Aorta (tissue), 5 donors: ENCODE measurements around the gene ABCC2. TPM values are rescaled to one million over a fixed set of nuclear protein-coding genes. Genes with fewer than 3 reads are reported as not detected.
"Not testable (repeated sequence)": the region's sequence is repeated elsewhere in the genome, so short reads cannot be mapped to it uniquely, and the experiment has no call there.

ENCODE experiments used
- ATAC-seq: fragments of 200-7000 bp; cut with Tn5 transposase; one replicate; pipeline ENCODE4 v1.9.1; 2022; ENCODE audit warnings: moderate library complexity; ENCODE audit not compliant: low FRiP score
- DNase-seq, 2 donors: peaks; one replicate each; pipeline ENCODE4 v3.0.0-alpha.2; 2020
- H3K27ac ChIP-seq, 2 donors: one replicate each; pipeline ENCODE4 v1.5.1; 2013; ENCODE audit warnings: low read length in 2 of 2, mild to moderate bottlenecking in 2 of 2, moderate library complexity in 2 of 2, control low read depth in 1 of 2, inconsistent platforms in 1 of 2, low read depth in 1 of 2
- H3K27me3 ChIP-seq, 2 donors: one replicate each; pipeline ENCODE4 v1.6.1; 2013; ENCODE audit warnings: control low read depth in 1 of 2, low read length in 1 of 2, mild to moderate bottlenecking in 1 of 2, moderate library complexity in 1 of 2; ENCODE audit not compliant: insufficient read depth in 2 of 2, control insufficient read depth in 1 of 2
- H3K36me3 ChIP-seq, 2 donors: one replicate each; pipeline ENCODE4 v1.6.1; 2013; ENCODE audit warnings: control low read depth in 1 of 2, low read length in 1 of 2, mild to moderate bottlenecking in 1 of 2; ENCODE audit not compliant: insufficient read depth in 2 of 2, control insufficient read depth in 1 of 2
- H3K4me1 ChIP-seq, 2 donors: one replicate each; pipeline ENCODE4 v1.6.1; 2013; ENCODE audit warnings: low read length in 2 of 2, control low read depth in 1 of 2, mild to moderate bottlenecking in 1 of 2, moderate library complexity in 1 of 2; ENCODE audit not compliant: insufficient read depth in 2 of 2, control insufficient read depth in 1 of 2
- H3K4me3 ChIP-seq, 2 donors: one replicate each; pipeline ENCODE4 v1.5.1; 2013; ENCODE audit warnings: low read length in 2 of 2, control low read depth in 1 of 2, mild to moderate bottlenecking in 1 of 2
- H3K9me3 ChIP-seq: one replicate; pipeline ENCODE4 v1.6.1; 2013; ENCODE audit warnings: mild to moderate bottlenecking, low read length; ENCODE audit not compliant: control insufficient read depth
- WGBS, 2 donors: extraction: QIAGEN DNeasy Blood & Tissue Kit; methylation state at CpG; one replicate each; pipeline ENCODE4 v1.1.7; 2013; 5-methylcytosine and 5-hydroxymethylcytosine counted together
- intact Hi-C, 2 donors: fragments of 100-400 bp; cut with DNase I; formaldehyde crosslinking; loops; one replicate each; pipeline versions ENCODE4 v1.14.2 to v1.15.0; 2022
- polyA plus RNA-seq, 2 donors: library from polyadenylated mRNA; stranded (reverse); fragments of 200-250 nt; gene quantifications; one replicate each; pipeline ENCODE4 v1.2.3, GENCODE V29; 2013
- total RNA-seq, 2 donors: library from RNA; stranded (reverse); fragmentation: NEBNext Ultra II Directional; extraction: Animal tissue kit (Norgen Biotek cat#: 25700); gene quantifications; one replicate each; pipeline ENCODE4 v1.2.1, GENCODE V29; 2021
- donor health status: healthy with polysubstance abuse.
- donor health status: Bipolar disorder and iron deficiency.
- donor health status: DM: no; HTN: no; CAD: no.
- donor health status: DM: no; HTN: no; CAD: no.
- donor health status: DM: yes; HTN: yes; CAD: no.

Gene ABCC2
- total and polyA plus RNA-seq, 4 donors = 0.33 to 4.5 (median 2.6) TPM

GRCh38 chr10:99834410-99834809 is 52.0 kb downstream of the ABCC2 start:
- 82 to 85% methylated on average over 4 of the region's 4 CpGs for WGBS, 2 donors
- Histone ChIP-seq H3K9me3 (no peaks in the 10 kb centered on the region), H3K27ac (no peak overlapping the region), H3K27me3 (no peaks in the 10 kb centered on the region), H3K36me3 (no peaks in the 10 kb centered on the region), H3K4me1 (no peaks in the 10 kb centered on the region), H3K4me3 (no peak overlapping the region)
- intact Hi-C loops = no loop called here
- DNase-seq = no peak
- no peak for ATAC-seq

GRCh38 chr10:99835947-99836346 is 53.5 kb downstream of the ABCC2 start:
- Histone ChIP-seq H3K9me3 (no peaks in the 10 kb centered on the region), H3K4me3 (no peak overlapping the region), H3K27me3 (no peaks in the 10 kb centered on the region), H3K36me3 (no peaks in the 10 kb centered on the region), H3K27ac (no peak overlapping the region), H3K4me1 (no peaks in the 10 kb centered on the region)
- DNase-seq (no peak), ATAC-seq (no peak)
- 74 to 78% methylated on average over 8 of the region's 8 CpGs for WGBS, 2 donors
- intact Hi-C loops = no loop called here

GRCh38 chr10:99836711-99837110 is 54.3 kb downstream of the ABCC2 start:
- intact Hi-C loops = no loop called here
- Histone ChIP-seq H3K36me3 (no peaks in the 10 kb centered on the region), H3K27ac (no peak overlapping the region), H3K4me1 (no peaks in the 10 kb centered on the region), H3K4me3 (no peak overlapping the region), H3K27me3 (no peaks in the 10 kb centered on the region), H3K9me3 (no peaks in the 10 kb centered on the region)
- 79 to 86% methylated on average over 2 of the region's 2 CpGs for WGBS, 2 donors
- DNase-seq = no peak
- no peak for ATAC-seq

- H3K9me3 ChIP-seq, ATAC-seq, H3K4me3 ChIP-seq, H3K36me3 ChIP-seq, intact Hi-C loops, H3K27ac ChIP-seq, H3K27me3 ChIP-seq, DNase-seq, H3K4me1 ChIP-seq: not testable (repeated sequence)
- WGBS, 2 donors = 78 to 86% methylated on average over 2 of the region's 2 CpGs
These were observed 58.4 kb downstream of the ABCC2 start for GRCh38 chr10:99840859-99841258.

DNA sequence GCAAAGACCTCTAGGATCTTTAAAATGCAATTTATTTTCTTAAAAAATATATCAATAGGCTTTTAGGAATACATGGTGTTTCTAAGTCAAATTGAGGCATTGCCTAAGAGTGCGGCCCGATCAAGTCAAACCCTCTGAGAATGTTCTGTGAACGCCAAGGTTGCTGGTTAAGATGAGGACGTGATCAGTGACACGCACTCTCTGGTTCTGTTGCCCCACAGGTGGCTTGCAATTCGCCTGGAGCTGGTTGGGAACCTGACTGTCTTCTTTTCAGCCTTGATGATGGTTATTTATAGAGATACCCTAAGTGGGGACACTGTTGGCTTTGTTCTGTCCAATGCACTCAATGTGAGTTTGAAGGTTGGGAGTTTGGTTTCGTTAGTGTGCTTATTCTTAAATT is 59.3 kb downstream of the ABCC2 start:
- intact Hi-C loops = no loop called here
- DNase-seq (no peak), ATAC-seq (no peak)
- 85 to 86% methylated on average over 7 of the region's 7 CpGs for WGBS, 2 donors
- Histone ChIP-seq H3K4me1 (no peaks in the 10 kb centered on the region), H3K27me3 (no peaks in the 10 kb centered on the region), H3K27ac (no peak overlapping the region), H3K9me3 (no peaks in the 10 kb centered on the region), H3K36me3 (no peaks in the 10 kb centered on the region), H3K4me3 (no peak overlapping the region)

GRCh38 chr10:99843310-99843709 is 60.9 kb downstream of the ABCC2 start:
- Histone ChIP-seq H3K9me3 (no peaks in the 10 kb centered on the region), H3K27me3 (no peaks in the 10 kb centered on the region), H3K4me3 (no peak overlapping the region), H3K4me1 (no peaks in the 10 kb centered on the region), H3K27ac (no peak overlapping the region), H3K36me3 (no peaks in the 10 kb centered on the region)
- 82 to 87% methylated on average over 3 of the region's 3 CpGs for WGBS, 2 donors
- no peak for DNase-seq
- intact Hi-C loops = no loop called here
- peak; percentile 24 for ATAC-seq

DNA sequence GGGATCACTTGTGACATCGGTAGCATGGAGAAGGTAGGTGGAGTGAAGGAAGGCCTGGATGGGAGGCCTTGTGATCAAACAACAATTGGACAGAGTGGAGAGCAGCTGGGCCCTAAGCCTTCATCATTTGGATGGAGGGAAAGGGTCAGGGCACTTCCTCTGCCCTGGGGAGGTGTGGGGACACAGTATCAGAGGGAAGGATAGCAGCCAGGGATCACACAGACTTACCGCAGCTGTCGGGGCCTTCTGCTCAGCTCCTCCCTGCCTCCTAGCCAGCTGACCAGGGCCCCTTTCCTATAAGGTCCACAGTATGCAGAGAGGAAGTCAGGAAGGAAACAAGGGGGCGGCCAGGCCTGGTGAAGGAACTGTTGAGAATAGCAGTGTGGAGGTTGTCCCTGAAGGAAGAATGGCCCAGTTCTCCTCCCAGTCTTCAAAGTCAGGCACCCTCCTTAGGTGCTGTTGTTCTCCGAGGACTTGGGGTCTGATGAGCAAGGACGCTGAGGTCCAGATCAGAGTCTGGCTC is 62.1 kb downstream of the ABCC2 start:
- 86 to 90% methylated on average over 6 of the region's 6 CpGs for WGBS, 2 donors

GRCh38 chr10:99845837-99846382 is 63.5 kb downstream of the ABCC2 start:
- Histone ChIP-seq H3K4me1 (no peaks in the 10 kb centered on the region), H3K9me3 (no peaks in the 10 kb centered on the region), H3K36me3 (no peaks in the 10 kb centered on the region), H3K27me3 (no peaks in the 10 kb centered on the region), H3K4me3 (no peak overlapping the region), H3K27ac (no peak overlapping the region)
- intact Hi-C loops = loop anchor here (1.0 to 5.0 kb wide), 2 partner anchors 201 kb away; no protein-coding TSS in a partner anchor
- ATAC-seq (peak; percentile 91), DNase-seq (peak in 1 of 2 donors; percentile 78)
- WGBS, 2 donors = 0 to 1% methylated on average over 18 of the region's 18 CpGs

More for the DNA sequence above, 62.1 kb downstream of the ABCC2 start:
- ATAC-seq (no peak), DNase-seq (no peak)
- Histone ChIP-seq H3K4me1 (no peaks in the 10 kb centered on the region), H3K36me3 (no peaks in the 10 kb centered on the region), H3K27me3 (no peaks in the 10 kb centered on the region), H3K4me3 (no peak overlapping the region), H3K9me3 (no peaks in the 10 kb centered on the region), H3K27ac (no peak overlapping the region)
- intact Hi-C loops = no loop called here

- ATAC-seq (no peak), DNase-seq (no peak)
- Histone ChIP-seq H3K27ac (no peak overlapping the region), H3K4me3 (no peak overlapping the region), H3K27me3 (no peaks in the 10 kb centered on the region), H3K4me1 (no peaks in the 10 kb centered on the region), H3K36me3 (no peaks in the 10 kb centered on the region), H3K9me3 (no peaks in the 10 kb centered on the region)
- WGBS, 2 donors = 82 to 93% methylated on average over 7 of the region's 7 CpGs
- intact Hi-C loops = loop anchor here in 1 of 2 donors (5.0 kb wide), 1 partner anchor 198 kb away; no protein-coding TSS in a partner anchor
These were observed 66.6 kb downstream of the ABCC2 start for GRCh38 chr10:99849057-99849456.
